Mesothelial cell of epicardium (in vitro differentiated cells): ENCODE data around the gene SPATA24. TPM values are rescaled to one million over a fixed set of nuclear protein-coding genes. Genes with fewer than 3 reads are reported as not detected.
"Not testable (repeated sequence)": the region's sequence is repeated elsewhere in the genome, so short reads cannot be mapped to it uniquely, and the experiment has no call there.

Source experiments
- DNase-seq, 2 experiments: peaks; one replicate each; pipeline ENCODE4 v3.0.0; 2021; ENCODE audit warnings: low spot score in 2 of 2; ENCODE audit not compliant: unreplicated experiment in 2 of 2
- H3K27ac Mint-ChIP-seq: 2 replicates; pipeline ENCODE4 v1.8.0; 2021; ENCODE audit warnings: mixed read lengths
- H3K27me3 Mint-ChIP-seq: 2 replicates; pipeline ENCODE4 v1.8.0; 2021; ENCODE audit warnings: low read depth, mixed read lengths
- H3K36me3 Mint-ChIP-seq: 2 replicates; pipeline ENCODE4 v1.8.0; 2021; ENCODE audit warnings: mixed read lengths
- H3K4me1 Mint-ChIP-seq: 2 replicates; pipeline ENCODE4 v1.8.0; 2021; ENCODE audit warnings: mixed read lengths
- H3K4me3 Mint-ChIP-seq: 2 replicates; pipeline ENCODE4 v1.8.0; 2021; ENCODE audit warnings: mild to moderate bottlenecking, moderate library complexity, mixed read lengths
- H3K9me3 Mint-ChIP-seq: 2 replicates; pipeline ENCODE4 v1.8.0; 2021; ENCODE audit warnings: mixed read lengths
- CTCF ChIP-seq: fragments of 200-600 bp; sonication (generic); IDR thresholded peaks from one replicate; pipeline ENCODE4 v1.5.0; 2021; ENCODE audit warnings: antibody characterized with exemption; ENCODE audit not compliant: unreplicated experiment
- total RNA-seq: library from RNA; stranded (reverse); gene quantifications from 3 replicates; pipeline ENCODE4 v1.2.1, GENCODE V29; 2021

The SPATA24 gene
- total RNA-seq, 1 donor from 2014 or later, result 4.8 TPM

GRCh38 chr5:139354186-139354585, 49.7 kb downstream of the SPATA24 start:
- peaks cover 7% of the 10 kb centered on the region for H3K9me3 Mint-ChIP-seq
- no peak overlapping the region for H3K27ac Mint-ChIP-seq
- H3K27me3 Mint-ChIP-seq, result no peaks in the 10 kb centered on the region
- H3K4me3 Mint-ChIP-seq, result no peak overlapping the region
- TF ChIP-seq CTCF, result no peak
- peaks cover 36% of the 10 kb centered on the region for H3K36me3 Mint-ChIP-seq
- no peaks in the 10 kb centered on the region for H3K4me1 Mint-ChIP-seq
- no peak for DNase-seq

GRCh38 chr5:139347863-139348262, 56.0 kb downstream of the SPATA24 start:
- DNase-seq, H3K27me3 Mint-ChIP-seq, H3K9me3 Mint-ChIP-seq, H3K4me3 Mint-ChIP-seq, H3K27ac Mint-ChIP-seq: not testable (repeated sequence)
- Mint-ChIP-seq H3K36me3 (peaks cover 26% of the 10 kb centered on the region), H3K4me1 (peaks cover 20% of the 10 kb centered on the region)

Other genes with a start within 250 kb of the SPATA24 start
- 46.2 to 55.4 TPM (median 51.2 TPM) in 3 replicates for gene SIL1, start 205.7 kb downstream of the SPATA24 start, total RNA-seq
- 267 to 318 TPM (median 280 TPM) in 3 replicates for gene MATR3, start 110.3 kb downstream of the SPATA24 start, total RNA-seq
- gene PAIP2, start 62.2 kb downstream of the SPATA24 start, total RNA-seq, result 86.6 to 93.4 TPM (median 88.2 TPM) in 3 replicates
- gene SLC23A1, start 20.8 kb downstream of the SPATA24 start, total RNA-seq, result not detected in 3 replicates
- 0.20 TPM in 1 of 3 replicates, not detected in the others for gene MZB1, start 14.2 kb downstream of the SPATA24 start, total RNA-seq
- gene PROB1, start 9.0 kb downstream of the SPATA24 start, total RNA-seq, result 1.4 to 1.6 TPM (median 1.5 TPM) in 3 replicates
- 24.9 to 28.9 TPM (median 25.2 TPM) in 3 replicates for gene DNAJC18, start 35.4 kb upstream of the SPATA24 start, total RNA-seq
- 0.29 TPM in 1 of 3 replicates, not detected in the others for gene ECSCR, start 58.7 kb upstream of the SPATA24 start, total RNA-seq
- gene SMIM33, start 66.9 kb upstream of the SPATA24 start, total RNA-seq, result not detected in 3 replicates
- gene STING1, start 78.7 kb upstream of the SPATA24 start, total RNA-seq, result 26.8 to 30.3 TPM (median 27.0 TPM) in 3 replicates
- gene UBE2D2, start 157.2 kb upstream of the SPATA24 start, total RNA-seq, result 119 to 125 TPM (median 123 TPM) in 3 replicates
- gene CXXC5, start 244.3 kb upstream of the SPATA24 start, total RNA-seq, result 35.7 to 38.3 TPM (median 37.4 TPM) in 3 replicates